ENCODE data around the gene SRSF9. TPM values are rescaled to one million over a fixed set of nuclear protein-coding genes. Genes with fewer than 3 reads are reported as not detected.

SRSF9 gene
- total RNA-seq, 1 experiment from 2014 or later, result 302 TPM

DNA sequence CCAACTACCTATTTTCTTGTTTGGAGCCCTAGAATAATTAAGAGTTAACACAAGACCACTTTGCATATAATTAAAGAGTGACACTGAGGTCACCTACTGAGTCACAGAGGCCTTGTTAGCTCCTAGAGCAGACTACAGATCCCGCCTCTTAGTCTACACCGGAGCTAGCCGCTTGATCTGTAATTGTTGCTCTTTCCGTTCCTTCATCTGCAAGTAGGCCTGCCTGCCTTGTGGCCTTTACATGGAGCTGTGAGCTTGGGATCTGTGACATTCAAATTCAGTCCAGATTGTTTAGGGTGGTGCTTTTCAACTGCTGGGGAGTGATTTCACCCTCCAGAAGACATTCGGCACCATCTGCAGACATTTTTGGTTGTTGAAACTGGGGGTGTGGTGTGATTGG lies 20.8 kb upstream of the SRSF9 start:
- H3K79me1 ChIP-seq (ENCODE audit: insufficient read depth, low read depth, low read length, poor library complexity, severe bottlenecking), result no peaks in the 10 kb centered on the region
- H3K14ac ChIP-seq (ENCODE audit: insufficient read depth, low read length), result no peak overlapping the region
- no peak overlapping the region for H3K9ac ChIP-seq (ENCODE audit: extremely low read depth, insufficient read length, low read length)
- H3K9me3 Mint-ChIP-seq, result no peaks in the 10 kb centered on the region
- H3K27me3 ChIP-seq (ENCODE audit: insufficient read depth, low read length), result no peaks in the 10 kb centered on the region
- DNase-seq, result no peak
- no peak overlapping the region for H3K56ac ChIP-seq (ENCODE audit: insufficient read length, low read depth, low read length)
- no peaks in the 10 kb centered on the region for H3K4me1 ChIP-seq (ENCODE audit: insufficient read depth, low read length)
- no peak overlapping the region for H3K27ac ChIP-seq (ENCODE audit: insufficient read length, low read depth, low read length)
- H2BK12ac ChIP-seq (ENCODE audit: insufficient read length, low read depth, low read length), result no peak overlapping the region
- peaks cover 4% of the 10 kb centered on the region for H3K23me2 ChIP-seq (ENCODE audit: insufficient read length, low read depth, low read length, poor library complexity, severe bottlenecking)
- H2AK5ac ChIP-seq (ENCODE audit: insufficient read length, low read length), result no peak overlapping the region
- no peak overlapping the region for H2BK20ac ChIP-seq (ENCODE audit: low read depth, low read length, poor library complexity, severe bottlenecking)
- no peak overlapping the region for H3K27ac Mint-ChIP-seq
- TF ChIP-seq, protein P1, sequence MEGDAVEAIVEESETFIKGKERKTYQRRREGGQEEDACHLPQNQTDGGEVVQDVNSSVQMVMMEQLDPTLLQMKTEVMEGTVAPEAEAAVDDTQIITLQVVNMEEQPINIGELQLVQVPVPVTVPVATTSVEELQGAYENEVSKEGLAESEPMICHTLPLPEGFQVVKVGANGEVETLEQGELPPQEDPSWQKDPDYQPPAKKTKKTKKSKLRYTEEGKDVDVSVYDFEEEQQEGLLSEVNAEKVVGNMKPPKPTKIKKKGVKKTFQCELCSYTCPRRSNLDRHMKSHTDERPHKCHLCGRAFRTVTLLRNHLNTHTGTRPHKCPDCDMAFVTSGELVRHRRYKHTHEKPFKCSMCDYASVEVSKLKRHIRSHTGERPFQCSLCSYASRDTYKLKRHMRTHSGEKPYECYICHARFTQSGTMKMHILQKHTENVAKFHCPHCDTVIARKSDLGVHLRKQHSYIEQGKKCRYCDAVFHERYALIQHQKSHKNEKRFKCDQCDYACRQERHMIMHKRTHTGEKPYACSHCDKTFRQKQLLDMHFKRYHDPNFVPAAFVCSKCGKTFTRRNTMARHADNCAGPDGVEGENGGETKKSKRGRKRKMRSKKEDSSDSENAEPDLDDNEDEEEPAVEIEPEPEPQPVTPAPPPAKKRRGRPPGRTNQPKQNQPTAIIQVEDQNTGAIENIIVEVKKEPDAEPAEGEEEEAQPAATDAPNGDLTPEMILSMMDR (conservative IDR thresholded peaks at IDR 0.05), result no peak
- no peak overlapping the region for H2BK15ac ChIP-seq (ENCODE audit: low read depth, low read length)
- H2BK120ac ChIP-seq (ENCODE audit: low read depth, low read length, poor library complexity, severe bottlenecking), result no peak overlapping the region
- H3K23ac ChIP-seq (ENCODE audit: insufficient read length, low read depth, low read length), result no peak overlapping the region
- no peak overlapping the region for H3T11ph ChIP-seq (ENCODE audit: low read length)
- H3K4me2 ChIP-seq (ENCODE audit: insufficient read depth, insufficient read length, low read length), result no peak overlapping the region
- no CpG with 5 or more reads among the region's 5 CpGs for WGBS (ENCODE audit: extremely low coverage, insufficient read length, low lambda C conversion rate)
- H3K9me3 ChIP-seq (ENCODE audit: control insufficient read depth, low read depth, low read length), result no peaks in the 10 kb centered on the region
- peaks cover 0 to 11% (median 6%) of the 10 kb centered on the region in 3 experiments; a peak in 5 of 7 replicates for H3K36me3 Mint-ChIP-seq (ENCODE audit: insufficient read depth in 1 of 3, low read depth in 3 of 3)
- no peak overlapping the region for H4K8ac ChIP-seq (replicated peaks; ENCODE audit: insufficient read length, low read depth, low read length)
- no peak overlapping the region for H4K91ac ChIP-seq (ENCODE audit: insufficient read length, low read depth, low read length)
- H2BK5ac ChIP-seq (ENCODE audit: insufficient read length, low read length), result no peak overlapping the region
- no peak overlapping the region for H3K18ac ChIP-seq (ENCODE audit: insufficient read length, low read depth, low read length)
- H2AFZ ChIP-seq (ENCODE audit: low read length), result no peak overlapping the region
- peaks cover 9% of the 10 kb centered on the region in 2 experiments for H3K4me1 Mint-ChIP-seq
- H3K4me3 Mint-ChIP-seq, result no peak overlapping the region
- H4K20me1 ChIP-seq (ENCODE audit: control insufficient read depth, insufficient read depth, insufficient read length), result no peaks in the 10 kb centered on the region
- H4K5ac ChIP-seq (ENCODE audit: insufficient read length, low read depth, low read length), result no peak overlapping the region
- H3K79me2 ChIP-seq (ENCODE audit: insufficient read depth, low read length), result no peaks in the 10 kb centered on the region
- no peaks in the 10 kb centered on the region for H3K27me3 Mint-ChIP-seq (ENCODE audit: low read depth)
- no peak overlapping the region for H3K4ac ChIP-seq (ENCODE audit: low read depth, low read length)

All from H9 (cell line).